Measurements from ENCODE around the gene UTP25. TPM values are rescaled to one million over a fixed set of nuclear protein-coding genes. Genes with fewer than 3 reads are reported as not detected.

The UTP25 gene
- total and polyA plus RNA-seq, 5 experiments from 2014 or later = 3.0 to 15.6 (median 5.6) TPM

GRCh38 chr1:209869291-209870149 lies 41.7 kb downstream of the UTP25 start:
- ATAC-seq = no peak
- Mint-ChIP-seq H3K4me3 (no peak overlapping the region), H3K4me1 (no peaks in the 10 kb centered on the region), H3K27ac (no peak overlapping the region), H3K27me3 (peaks cover 16 to 51% (median 29%) of the 10 kb centered on the region in 5 donors), H3K9me3 (peaks cover 0 to 24% (median 8%) of the 10 kb centered on the region in 9 donors), H3K36me3 (peaks cover 0 to 9% (median 4%) of the 10 kb centered on the region in 3 donors)
- POLR2A ChIA-PET = no interaction called here
- no peak for DNase-seq

DNA sequence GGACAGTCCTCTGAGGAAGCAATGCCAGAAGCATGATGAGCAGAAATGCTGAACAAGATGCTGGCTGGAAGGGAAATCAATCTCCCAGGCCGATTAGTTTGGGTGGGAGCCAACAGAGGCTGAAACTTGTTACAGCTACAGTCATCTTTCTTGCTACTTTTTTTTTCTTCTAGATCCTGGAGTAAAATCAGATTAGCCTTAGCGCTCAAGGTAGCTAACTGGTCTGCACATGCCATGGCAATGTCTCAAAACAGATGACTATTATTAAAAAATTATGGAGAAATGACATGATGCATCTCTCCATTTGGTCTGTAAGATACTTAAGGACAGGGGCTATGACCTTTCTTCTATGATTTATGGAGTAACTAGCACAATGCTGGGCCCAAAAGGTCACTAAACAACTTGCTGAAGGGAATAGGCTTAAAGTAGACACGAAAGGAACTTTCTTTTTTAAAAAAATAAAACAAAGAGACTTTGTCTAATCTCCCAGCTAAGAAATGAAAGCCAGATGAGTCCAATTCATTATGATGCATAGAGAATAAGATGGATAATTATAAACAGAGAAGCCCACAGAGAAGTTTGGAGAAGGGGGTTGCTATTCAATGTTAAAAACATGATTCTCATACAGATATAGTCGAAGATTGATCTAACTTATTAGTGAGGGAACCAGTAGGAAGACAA lies 42.5 kb downstream of the UTP25 start:
- Mint-ChIP-seq H3K4me1 (no peaks in the 10 kb centered on the region), H3K36me3 (peaks cover 0 to 9% (median 4%) of the 10 kb centered on the region in 3 donors), H3K4me3 (no peak overlapping the region), H3K9me3 (peaks cover 0 to 24% (median 8%) of the 10 kb centered on the region in 9 donors), H3K27ac (no peak overlapping the region), H3K27me3 (peaks cover 19 to 51% (median 33%) of the 10 kb centered on the region in 5 donors)
- no peak for ATAC-seq
- no peak for DNase-seq
- POLR2A ChIA-PET = no interaction called here

GRCh38 chr1:209871006-209871405 lies 43.2 kb downstream of the UTP25 start:
- Mint-ChIP-seq H3K4me3 (no peak overlapping the region), H3K4me1 (no peaks in the 10 kb centered on the region), H3K36me3 (peaks cover 0 to 7% (median 4%) of the 10 kb centered on the region in 3 donors), H3K27ac (no peak overlapping the region), H3K9me3 (peaks cover 0 to 22% (median 8%) of the 10 kb centered on the region in 9 donors), H3K27me3 (peaks cover 20 to 51% (median 33%) of the 10 kb centered on the region in 5 donors)
- no peak for DNase-seq
- no peak for ATAC-seq
- POLR2A ChIA-PET = no interaction called here

DNA sequence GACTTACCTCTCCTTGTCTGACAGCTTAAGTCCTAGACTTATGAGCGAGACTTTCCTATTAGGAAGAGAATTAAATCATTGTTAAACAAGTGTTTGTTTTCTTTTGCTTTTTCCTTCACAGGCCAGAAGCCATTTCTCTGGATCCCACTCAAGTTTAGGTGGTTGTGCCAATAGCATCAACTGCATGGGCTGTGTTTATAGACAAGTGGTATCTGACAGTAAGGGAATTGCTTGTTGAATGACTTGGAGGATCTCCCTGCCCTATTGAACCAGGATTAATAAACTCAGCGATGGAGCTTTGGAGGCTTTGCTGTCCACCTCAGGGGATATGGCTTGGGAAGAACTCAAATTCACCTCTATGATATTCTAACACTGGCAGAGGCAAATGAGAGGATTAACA lies 43.7 kb downstream of the UTP25 start:
- DNase-seq (no peak), ATAC-seq (no peak)
- POLR2A ChIA-PET = no interaction called here
- H3K27me3 Mint-ChIP-seq = peaks cover 21 to 51% (median 33%) of the 10 kb centered on the region in 5 donors
- no peaks in the 10 kb centered on the region for H3K4me1 Mint-ChIP-seq
- no peak overlapping the region for H3K27ac Mint-ChIP-seq
- peaks cover 0 to 18% (median 7%) of the 10 kb centered on the region in 9 donors for H3K9me3 Mint-ChIP-seq
- peaks cover 0 to 4% (median 4%) of the 10 kb centered on the region in 3 donors for H3K36me3 Mint-ChIP-seq
- H3K4me3 Mint-ChIP-seq = no peak overlapping the region

GRCh38 chr1:209873067-209873799 lies 45.5 kb downstream of the UTP25 start:
- H3K27me3 Mint-ChIP-seq = peaks cover 23 to 48% (median 36%) of the 10 kb centered on the region in 5 donors
- peak overlapping the region in 1 of 10 donors; percentile 75 for H3K27ac Mint-ChIP-seq
- H3K9me3 Mint-ChIP-seq = peaks cover 0 to 3% (median 0%) of the 10 kb centered on the region in 9 donors
- ATAC-seq = no peak
- no peaks in the 10 kb centered on the region for H3K36me3 Mint-ChIP-seq
- no peak for DNase-seq
- no peak overlapping the region for H3K4me3 Mint-ChIP-seq
- no peaks in the 10 kb centered on the region for H3K4me1 Mint-ChIP-seq
- POLR2A ChIA-PET = no interaction called here

GRCh38 chr1:209875515-209875914 lies 47.7 kb downstream of the UTP25 start:
- Mint-ChIP-seq H3K36me3 (no peaks in the 10 kb centered on the region), H3K4me3 (no peak overlapping the region), H3K4me1 (no peaks in the 10 kb centered on the region), H3K27ac (no peak overlapping the region), H3K27me3 (peaks cover 23 to 46% (median 33%) of the 10 kb centered on the region in 5 donors), H3K9me3 (no peaks in the 10 kb centered on the region)
- DNase-seq (no peak), ATAC-seq (no peak)
- POLR2A ChIA-PET = no interaction called here

DNA sequence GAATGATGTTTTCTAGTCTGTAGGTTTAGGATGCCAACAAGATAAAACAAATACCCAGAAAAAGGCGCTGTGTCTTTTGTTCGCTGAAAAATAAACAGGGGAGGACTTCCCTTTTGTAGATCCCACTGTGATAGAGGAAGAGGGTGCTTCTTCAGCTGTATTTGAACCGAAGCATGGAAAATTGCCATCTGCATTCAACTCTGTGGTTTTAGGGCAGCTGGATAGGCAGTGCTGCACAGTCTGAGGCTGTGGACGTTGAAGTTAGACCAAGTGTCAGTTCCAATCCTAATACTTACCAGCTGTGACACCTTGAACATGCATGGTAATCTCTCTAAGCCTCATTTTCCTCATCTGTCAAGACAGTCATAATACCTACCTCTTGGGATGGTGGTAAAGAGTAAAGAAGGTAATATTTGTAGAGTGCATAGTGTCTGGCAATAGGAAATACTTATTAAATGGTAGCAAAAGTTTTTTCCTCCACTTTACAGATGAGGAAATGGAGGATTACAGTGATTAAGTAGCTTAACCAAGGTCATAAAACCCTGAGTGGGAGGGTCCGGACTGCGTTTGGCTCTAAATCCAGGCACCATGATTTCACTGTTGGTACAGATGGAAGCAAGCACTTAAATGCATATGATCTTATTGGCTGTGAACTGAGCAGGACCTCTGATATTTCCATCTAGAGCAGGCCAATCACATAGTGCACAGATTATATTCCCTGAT lies 48.5 kb downstream of the UTP25 start:
- H3K4me3 Mint-ChIP-seq = no peak overlapping the region
- H3K27me3 Mint-ChIP-seq = peaks cover 23 to 50% (median 30%) of the 10 kb centered on the region in 5 donors
- POLR2A ChIA-PET = no interaction called here

GRCh38 chr1:209877087-209877764 lies 49.5 kb downstream of the UTP25 start:
- no peak overlapping the region for H3K4me3 Mint-ChIP-seq
- ATAC-seq (no peak), DNase-seq (no peak)
- no peaks in the 10 kb centered on the region for H3K9me3 Mint-ChIP-seq
- no peaks in the 10 kb centered on the region for H3K36me3 Mint-ChIP-seq
- H3K27me3 Mint-ChIP-seq = peaks cover 24 to 52% (median 31%) of the 10 kb centered on the region in 5 donors
- no peaks in the 10 kb centered on the region for H3K4me1 Mint-ChIP-seq
- H3K27ac Mint-ChIP-seq = no peak overlapping the region
- POLR2A ChIA-PET = no interaction called here

More for the DNA sequence above, 48.5 kb downstream of the UTP25 start:
- no peaks in the 10 kb centered on the region for H3K9me3 Mint-ChIP-seq
- no peaks in the 10 kb centered on the region for H3K36me3 Mint-ChIP-seq
- ATAC-seq (no peak), DNase-seq (no peak)
- no peak overlapping the region for H3K27ac Mint-ChIP-seq
- no peaks in the 10 kb centered on the region for H3K4me1 Mint-ChIP-seq

DNA sequence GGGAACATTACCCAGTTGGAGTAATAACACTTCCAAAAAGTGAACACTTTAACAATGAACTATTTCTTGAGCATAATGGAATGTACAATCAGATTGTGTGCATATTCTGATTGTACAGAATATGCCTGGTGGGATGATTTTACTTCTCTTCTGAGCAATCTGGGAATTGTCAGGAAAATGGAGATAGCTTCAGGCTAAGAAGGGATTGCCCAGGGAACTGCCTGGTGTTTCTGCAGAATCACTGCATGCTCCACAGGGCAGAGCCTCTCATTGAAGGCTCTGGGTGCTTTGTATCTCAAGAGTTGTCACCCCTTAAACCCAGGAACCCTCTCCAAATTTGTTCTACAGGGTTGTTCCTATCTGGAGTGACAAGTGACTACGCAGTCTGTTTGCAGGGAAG lies 51.2 kb downstream of the UTP25 start:
- ATAC-seq (no peak), DNase-seq (no peak)
- POLR2A ChIA-PET = no interaction called here
- H3K4me1 Mint-ChIP-seq = no peaks in the 10 kb centered on the region
- no peak overlapping the region for H3K27ac Mint-ChIP-seq
- no peak overlapping the region for H3K4me3 Mint-ChIP-seq
- no peaks in the 10 kb centered on the region for H3K9me3 Mint-ChIP-seq
- peaks cover 22 to 43% (median 26%) of the 10 kb centered on the region in 5 donors for H3K27me3 Mint-ChIP-seq
- no peaks in the 10 kb centered on the region for H3K36me3 Mint-ChIP-seq

GRCh38 chr1:209879539-209879938 lies 51.8 kb downstream of the UTP25 start:
- Mint-ChIP-seq H3K4me1 (no peaks in the 10 kb centered on the region), H3K4me3 (no peak overlapping the region), H3K27ac (no peak overlapping the region), H3K9me3 (no peaks in the 10 kb centered on the region), H3K27me3 (peaks cover 20 to 47% (median 29%) of the 10 kb centered on the region in 5 donors), H3K36me3 (no peaks in the 10 kb centered on the region)
- POLR2A ChIA-PET = no interaction called here
- DNase-seq (no peak), ATAC-seq (no peak)

DNA sequence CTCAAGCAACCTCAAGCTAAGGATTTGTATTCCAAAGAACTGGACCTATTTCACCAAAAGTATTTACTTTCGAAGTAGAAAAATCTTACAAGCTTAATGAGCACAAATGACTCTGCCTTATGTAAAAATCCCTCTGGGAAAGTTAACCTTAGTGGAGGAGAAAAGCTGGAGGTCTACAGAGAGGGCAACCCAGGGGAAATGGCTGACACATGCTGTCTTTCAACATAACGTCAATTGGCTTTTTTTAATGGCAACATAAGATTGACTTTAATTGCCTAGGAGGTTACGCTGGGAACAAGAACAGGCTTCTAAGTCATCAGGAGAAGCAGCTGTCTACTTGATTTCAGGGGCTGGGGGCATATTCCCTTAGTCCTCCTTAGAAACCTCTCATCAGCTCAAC lies 52.3 kb downstream of the UTP25 start:
- no peak overlapping the region for H3K27ac Mint-ChIP-seq
- no peaks in the 10 kb centered on the region for H3K9me3 Mint-ChIP-seq
- no peaks in the 10 kb centered on the region for H3K36me3 Mint-ChIP-seq
- DNase-seq = no peak
- H3K4me1 Mint-ChIP-seq = no peaks in the 10 kb centered on the region
- ATAC-seq = no peak
- H3K27me3 Mint-ChIP-seq = peaks cover 21 to 47% (median 30%) of the 10 kb centered on the region in 5 donors
- POLR2A ChIA-PET = no interaction called here
- H3K4me3 Mint-ChIP-seq = no peak overlapping the region

- no peaks in the 10 kb centered on the region for H3K36me3 Mint-ChIP-seq
- no peak for DNase-seq
- no peak for ATAC-seq
- H3K27me3 Mint-ChIP-seq = peaks cover 22 to 62% (median 36%) of the 10 kb centered on the region in 5 donors
- POLR2A ChIA-PET = no interaction called here
- no peak overlapping the region for H3K27ac Mint-ChIP-seq
- H3K9me3 Mint-ChIP-seq = no peaks in the 10 kb centered on the region
- H3K4me1 Mint-ChIP-seq = no peaks in the 10 kb centered on the region
- no peak overlapping the region for H3K4me3 Mint-ChIP-seq
Observed at GRCh38 chr1:209881619-209882018, 53.8 kb downstream of the UTP25 start.

Data from naive thymus-derived CD8-positive, alpha-beta T cell (primary cell).